Keratinocyte (primary cell): ENCODE data around the gene ITPR2. TPM values are rescaled to one million over a fixed set of nuclear protein-coding genes. Genes with fewer than 3 reads are reported as not detected.

ENCODE experiments used
- DNase-seq: peaks from one replicate; pipeline ENCODE4 v3.0.0-alpha.2; 2011; ENCODE audit warnings: low read depth, missing footprints, low spot score
- FAIRE-seq: peaks from 2 replicates; lab custom pipeline; 2011; peaks lifted over from hg19 to GRCh38; lab: Jason Lieb, UNC
- H2AFZ ChIP-seq: 2 replicates; pipeline ENCODE4 v1.6.0; 2012; ENCODE audit warnings: low read length, control low read depth, inconsistent platforms; ENCODE audit not compliant: control insufficient read depth
- H3K27ac ChIP-seq: 2 replicates; pipeline ENCODE4 v1.5.1; 2011; ENCODE audit warnings: low read length; ENCODE audit not compliant: control insufficient read depth, insufficient read depth
- H3K27me3 ChIP-seq: 3 replicates; pipeline ENCODE4 v1.6.0; 2011; ENCODE audit warnings: low read length; ENCODE audit not compliant: control insufficient read depth, insufficient read depth; ENCODE audit errors: extremely low read depth
- H3K36me3 ChIP-seq, 2 experiments: 2 replicates in 1 of 2; 3 replicates in 1 of 2; pipeline ENCODE4 v1.5.1; 2011; ENCODE audit warnings: low read length in 2 of 2, mild to moderate bottlenecking in 1 of 2; ENCODE audit not compliant: control insufficient read depth in 2 of 2, insufficient read depth in 2 of 2; ENCODE audit errors: extremely low read depth in 1 of 2
- H3K4me1 ChIP-seq: 3 replicates; pipeline ENCODE4 v1.5.1; 2011; ENCODE audit warnings: low read length; ENCODE audit not compliant: control insufficient read depth, insufficient read depth; ENCODE audit errors: extremely low read depth
- H3K4me2 ChIP-seq: 3 replicates; pipeline ENCODE4 v1.6.0; 2011; ENCODE audit warnings: low read depth, low read length; ENCODE audit not compliant: control insufficient read depth, insufficient read depth; ENCODE audit errors: extremely low read depth
- H3K4me3 ChIP-seq, 3 experiments: fragments of 200-600 bp in 1 of 3; sonication (generic) in 1 of 3; 2 replicates in 2 of 3; 3 replicates in 1 of 3; pipeline ENCODE4 v1.5.1; 2011 to 2016; ENCODE audit warnings: low read length in 3 of 3, mild to moderate bottlenecking in 3 of 3, control low read depth in 2 of 3, inconsistent platforms in 1 of 3, low read depth in 1 of 3, mixed read lengths in 1 of 3, mixed run types in 1 of 3, moderate library complexity in 1 of 3; ENCODE audit not compliant: control insufficient read depth in 2 of 3, insufficient read depth in 2 of 3; ENCODE audit errors: extremely low read depth in 1 of 3
- H3K79me2 ChIP-seq: 2 replicates; pipeline ENCODE4 v1.6.0; 2012; ENCODE audit warnings: low read length; ENCODE audit not compliant: control insufficient read depth, insufficient read depth
- H3K9ac ChIP-seq: 3 replicates; pipeline ENCODE4 v1.6.0; 2011; ENCODE audit warnings: low read length; ENCODE audit not compliant: control insufficient read depth, insufficient read depth; ENCODE audit errors: extremely low read depth
- H3K9me1 ChIP-seq: 3 replicates; pipeline ENCODE4 v1.6.0; 2011; ENCODE audit warnings: low read length; ENCODE audit not compliant: control insufficient read depth, insufficient read depth; ENCODE audit errors: extremely low read depth
- H3K9me3 ChIP-seq: 2 replicates; pipeline ENCODE4 v1.5.1; 2012; ENCODE audit warnings: low read depth, low read length; ENCODE audit not compliant: control insufficient read depth
- H4K20me1 ChIP-seq: 3 replicates; pipeline ENCODE4 v1.6.0; 2011; ENCODE audit warnings: low read length; ENCODE audit not compliant: control insufficient read depth, insufficient read depth; ENCODE audit errors: extremely low read depth
- EZH2 ChIP-seq: IDR thresholded peaks from one replicate; pipeline ENCODE4 v1.6.1; 2012; ENCODE audit warnings: inconsistent platforms, mild to moderate bottlenecking, low read length, moderate library complexity
- dilution Hi-C: fragments of 300-500 bp; cut with MboI; formaldehyde crosslinking; loops from one replicate; pipeline ENCODE4 v1.7.0; 2020; ENCODE audit warnings: low sequenced_read_pairs; ENCODE audit not compliant: extremely low pct_ligation_motif_present
- polyA plus RNA-seq, 5 experiments: library from polyadenylated mRNA; depleted of rRNA in 3 of 5; stranded (reverse) in 3 of 5; stranded (forward) in 1 of 5; unstranded in 1 of 5; fragments of >200 nt; gene quantifications; 1 replicate in 1 of 5; 2 replicates in 3 of 5; 3 replicates in 1 of 5; pipeline versions ENCODE4 v1.2.1 to v1.2.3, GENCODE V29; 2011 to 2012; ENCODE audit warnings: missing spikeins in 2 of 5, low read depth in 1 of 5, low replicate concordance in 1 of 5
- TF ChIP-seq, protein P1 (sequence below), 3 experiments: IDR thresholded peaks in 1 of 3; conservative IDR thresholded peaks in 1 of 3; optimal IDR thresholded peaks in 1 of 3; 2 replicates in 2 of 3; 3 replicates in 1 of 3; pipeline versions ENCODE3 to v1.5.1; 2011; ENCODE audit warnings: low read length in 3 of 3, mild to moderate bottlenecking in 3 of 3, moderate library complexity in 2 of 3, control low read depth in 1 of 3, inconsistent platforms in 1 of 3; ENCODE audit not compliant: insufficient read depth in 2 of 3; ENCODE audit errors: extremely low read depth in 1 of 3

ITPR2 gene
- polyA plus RNA-seq, 1 donor (not counting 4 experiments of a cell fraction or from before 2014, with no cell fraction given) = 7.6 TPM

DNA sequence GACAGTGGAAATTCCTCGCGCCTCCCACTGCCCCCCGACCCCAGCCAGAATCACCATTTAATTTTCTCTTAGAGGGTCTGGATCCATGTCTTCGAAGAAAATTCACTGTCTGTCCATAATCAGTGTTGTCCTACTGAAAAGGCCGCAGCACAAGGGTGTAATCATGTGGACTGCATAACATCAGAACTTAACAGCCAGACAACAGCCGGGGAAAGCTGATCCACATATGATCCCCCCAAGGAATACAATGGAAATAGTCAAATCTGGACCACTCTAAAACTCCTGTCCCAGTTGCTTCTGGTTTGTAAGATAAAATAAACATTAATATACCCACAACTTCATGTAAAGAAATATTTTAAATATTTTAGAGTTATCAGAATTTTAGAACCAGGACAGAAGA lies 460.1 kb downstream of the ITPR2 start:
- H3K27ac ChIP-seq = no peak overlapping the region
- dilution Hi-C loops = no loop called here

GRCh38 chr12:26370098-26370497 lies 462.9 kb downstream of the ITPR2 start:
- dilution Hi-C loops = no loop called here

More for the DNA sequence above, 460.1 kb downstream of the ITPR2 start:
- H3K36me3 ChIP-seq = no peaks in the 10 kb centered on the region
- H4K20me1 ChIP-seq = no peaks in the 10 kb centered on the region
- H3K9me3 ChIP-seq = no peaks in the 10 kb centered on the region
- H3K79me2 ChIP-seq = no peaks in the 10 kb centered on the region
- H3K27me3 ChIP-seq = no peaks in the 10 kb centered on the region
- no peak for TF ChIP-seq EZH2
- TF ChIP-seq, protein P1, sequence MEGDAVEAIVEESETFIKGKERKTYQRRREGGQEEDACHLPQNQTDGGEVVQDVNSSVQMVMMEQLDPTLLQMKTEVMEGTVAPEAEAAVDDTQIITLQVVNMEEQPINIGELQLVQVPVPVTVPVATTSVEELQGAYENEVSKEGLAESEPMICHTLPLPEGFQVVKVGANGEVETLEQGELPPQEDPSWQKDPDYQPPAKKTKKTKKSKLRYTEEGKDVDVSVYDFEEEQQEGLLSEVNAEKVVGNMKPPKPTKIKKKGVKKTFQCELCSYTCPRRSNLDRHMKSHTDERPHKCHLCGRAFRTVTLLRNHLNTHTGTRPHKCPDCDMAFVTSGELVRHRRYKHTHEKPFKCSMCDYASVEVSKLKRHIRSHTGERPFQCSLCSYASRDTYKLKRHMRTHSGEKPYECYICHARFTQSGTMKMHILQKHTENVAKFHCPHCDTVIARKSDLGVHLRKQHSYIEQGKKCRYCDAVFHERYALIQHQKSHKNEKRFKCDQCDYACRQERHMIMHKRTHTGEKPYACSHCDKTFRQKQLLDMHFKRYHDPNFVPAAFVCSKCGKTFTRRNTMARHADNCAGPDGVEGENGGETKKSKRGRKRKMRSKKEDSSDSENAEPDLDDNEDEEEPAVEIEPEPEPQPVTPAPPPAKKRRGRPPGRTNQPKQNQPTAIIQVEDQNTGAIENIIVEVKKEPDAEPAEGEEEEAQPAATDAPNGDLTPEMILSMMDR (optimal IDR thresholded peaks at IDR 0.05 in 1 of 3, IDR thresholded peaks at IDR 0.05 in 1 of 3, conservative IDR thresholded peaks at IDR 0.05 in 1 of 3; ENCODE audit: extremely low read depth in 1 of 3, insufficient read depth in 2 of 3, low read length in 3 of 3) = no peak
- H2AFZ ChIP-seq = no peak overlapping the region
- H3K4me3 ChIP-seq = no peak overlapping the region
- no peak overlapping the region for H3K9ac ChIP-seq
- DNase-seq = no peak
- no peaks in the 10 kb centered on the region for H3K9me1 ChIP-seq
- no peak overlapping the region for H3K4me2 ChIP-seq
- H3K4me1 ChIP-seq = peaks cover 16% of the 10 kb centered on the region
- FAIRE-seq = no peak

More at GRCh38 chr12:26370098-26370497, 462.9 kb downstream of the ITPR2 start:
- no peaks in the 10 kb centered on the region for H3K36me3 ChIP-seq
- no peak overlapping the region for H3K4me2 ChIP-seq
- H3K79me2 ChIP-seq = no peaks in the 10 kb centered on the region
- TF ChIP-seq, protein P1 (optimal IDR thresholded peaks at IDR 0.05 in 1 of 3, IDR thresholded peaks at IDR 0.05 in 1 of 3, conservative IDR thresholded peaks at IDR 0.05 in 1 of 3; ENCODE audit: extremely low read depth in 1 of 3, insufficient read depth in 2 of 3, low read length in 3 of 3) = no peak
- no peak for TF ChIP-seq EZH2
- no peaks in the 10 kb centered on the region for H3K9me3 ChIP-seq
- H2AFZ ChIP-seq = no peak overlapping the region
- no peak overlapping the region for H3K4me3 ChIP-seq
- no peak overlapping the region for H3K27ac ChIP-seq
- H4K20me1 ChIP-seq = no peaks in the 10 kb centered on the region
- no peaks in the 10 kb centered on the region for H3K27me3 ChIP-seq
- no peaks in the 10 kb centered on the region for H3K9me1 ChIP-seq
- H3K9ac ChIP-seq = no peak overlapping the region
- no peak for DNase-seq
- peaks cover 16% of the 10 kb centered on the region for H3K4me1 ChIP-seq
- FAIRE-seq = no peak
